Measurements from ENCODE around the gene ESF1. TPM values are rescaled to one million over a fixed set of nuclear protein-coding genes. Genes with fewer than 3 reads are reported as not detected.

The ESF1 gene
- total and polyA plus RNA-seq, 9 of the 15 experiments (the other 6 are each of a cell fraction or from before 2014, with no cell fraction given), result 7.0 to 30.4 (median 18.6) TPM

GRCh38 chr20:13784271-13784892, 337 bp downstream of the ESF1 start (continued):
- TF ChIP-seq CBFB (CRISPR knock-in tag; IDR thresholded peaks at IDR 0.05), result no peak
- TF ChIP-seq HDAC2 (IDR thresholded peaks at IDR 0.05), result peak; percentile 27; the same call in 1 of the 2 replicates
- TF ChIP-seq PRDM10 (IDR thresholded peaks at IDR 0.05; ENCODE audit: partially characterized antibody), result no peak
- TF ChIP-seq HINFP (tag; conservative IDR thresholded peaks at IDR 0.05; ENCODE audit: low read depth), result peak; percentile 46; the same call in 1 of the 2 replicates
- no peak for TF ChIP-seq GATA2 (CRISPR knock-in tag; IDR thresholded peaks at IDR 0.05)
- TF ChIP-seq NKRF (IDR thresholded peaks at IDR 0.05; ENCODE audit: borderline replicate concordance), result peak; percentile 81; the same call in 1 of the 2 replicates
- TF ChIP-seq ZNF175 (CRISPR knock-in tag; IDR thresholded peaks at IDR 0.05; ENCODE audit: low read depth), result no peak
- no peak for TF ChIP-seq GTF3C2 (IDR thresholded peaks at IDR 0.05; ENCODE audit: borderline replicate concordance, extremely low read depth, insufficient read length)
- TF ChIP-seq SAP30 (IDR thresholded peaks at IDR 0.05; ENCODE audit: borderline replicate concordance, insufficient read depth, low read depth, low read length, poor library complexity, severe bottlenecking), result peak; percentile 86
- no peak for TF ChIP-seq GTF2E2 (tag; IDR thresholded peaks at IDR 0.05)
- TF ChIP-seq SOX6 (IDR thresholded peaks at IDR 0.05), result 0 out of 2 replicates have a peak, but pooled peaks have one; percentile 23
- TF ChIP-seq PHF20 (IDR thresholded peaks at IDR 0.05; ENCODE audit: partially characterized antibody), result peak; percentile 58

Measured in K562 (cell line).